PC-3 (cell line): ENCODE results near the gene ICA1L. TPM values are rescaled to one million over a fixed set of nuclear protein-coding genes. Genes with fewer than 3 reads are reported as not detected.
A peak's percentile ranks its signal among the peaks of the same experiment; 100 is the strongest.

Source experiments
- ATAC-seq: fragments of 200-7000 bp; cut with Tn5 transposase; 2 replicates; pipeline ENCODE4 v1.9.1; 2020; ENCODE audit warnings: mild to moderate bottlenecking, moderate library complexity
- BruUV-seq: library from RNA; stranded (reverse); fragments of 400-500 nt; replicated peaks from 2 replicates; lab custom pipeline; 2021; lab: Mats Ljungman, UMichigan
- CTCF ChIA-PET: fragments of 300-600 bp; sonication (Branson Sonifier 250); formaldehyde crosslinking; loops from one replicate; lab custom pipeline; 2022; ENCODE audit warnings: antibody characterized with exemption; lab: Charles Lee
- POLR2A ChIA-PET: fragments of 300-600 bp; sonication (Branson Sonifier 250); formaldehyde crosslinking; loops from one replicate; lab custom pipeline; 2022; ENCODE audit warnings: antibody characterized with exemption; ENCODE audit not compliant: unreplicated experiment; lab: Charles Lee
- DNase-seq: peaks from one replicate; pipeline ENCODE4 v3.0.0-alpha.2; 2015
- H2AFZ ChIP-seq: fragments of 300-600 bp; sonication (generic); 2 replicates; pipeline ENCODE4 v1.6.0; 2016; ENCODE audit warnings: antibody characterized with exemption, low read length
- H3F3A ChIP-seq: fragments of 300-600 bp; sonication (generic); one replicate; pipeline ENCODE4 v1.6.0; 2017; ENCODE audit warnings: antibody characterized with exemption, low read length, control low read depth, mild to moderate bottlenecking; ENCODE audit not compliant: unreplicated experiment
- H3K27ac ChIP-seq: fragments of 300-600 bp; sonication (generic); 2 replicates; pipeline ENCODE4 v1.5.1; 2016; ENCODE audit warnings: mild to moderate bottlenecking, low read length
- H3K27me3 ChIP-seq: fragments of 300-600 bp; sonication (generic); 2 replicates; pipeline ENCODE4 v1.6.1; 2016; ENCODE audit warnings: low read length, mixed read lengths
- H3K36me3 ChIP-seq: fragments of 300-600 bp; sonication (generic); 2 replicates; pipeline ENCODE4 v1.6.1; 2016; ENCODE audit warnings: low read depth, mixed run types, low read length, mixed read lengths
- H3K4me1 ChIP-seq: fragments of 300-600 bp; sonication (generic); 2 replicates; pipeline ENCODE4 v1.5.1; 2016; ENCODE audit warnings: low read length; ENCODE audit not compliant: insufficient read depth
- H3K4me2 ChIP-seq: fragments of 300-600 bp; sonication (generic); 2 replicates; pipeline ENCODE4 v1.6.0; 2016; ENCODE audit warnings: low read length
- H3K4me3 ChIP-seq: fragments of 300-600 bp; sonication (generic); 2 replicates; pipeline ENCODE4 v1.5.1; 2016; ENCODE audit warnings: mild to moderate bottlenecking, low read length, mixed read lengths
- H3K79me2 ChIP-seq: fragments of 300-600 bp; sonication (generic); 2 replicates; pipeline ENCODE4 v1.6.1; 2017; ENCODE audit warnings: low read length, mixed read lengths
- H3K9ac ChIP-seq: fragments of 300-600 bp; sonication (generic); 2 replicates; pipeline ENCODE4 v1.6.0; 2016; ENCODE audit warnings: mild to moderate bottlenecking, low read length
- H3K9me2 ChIP-seq: fragments of 300-600 bp; sonication (generic); replicated peaks from 2 replicates; pipeline ENCODE4 v1.6.1; 2016; ENCODE audit warnings: mixed run types, low read length, mixed read lengths
- H3K9me3 ChIP-seq: fragments of 300-600 bp; sonication (generic); 2 replicates; pipeline ENCODE4 v1.6.1; 2016; ENCODE audit warnings: low read length, mixed read lengths
- H4K20me1 ChIP-seq: fragments of 300-600 bp; sonication (generic); 2 replicates; pipeline ENCODE4 v1.6.1; 2016; ENCODE audit warnings: low read length, mixed read lengths
- CTCF ChIP-seq: fragments of 300-600 bp; sonication (generic); conservative IDR thresholded peaks from 2 replicates; pipeline ENCODE4 v1.5.1; 2017; ENCODE audit warnings: antibody characterized with exemption, low read depth, mild to moderate bottlenecking, low read length
- EZH2 ChIP-seq: fragments of 300-600 bp; sonication (generic); IDR thresholded peaks from one replicate; pipeline ENCODE4 v1.6.1; 2017; ENCODE audit warnings: antibody characterized with exemption, mild to moderate bottlenecking, low read length; ENCODE audit not compliant: unreplicated experiment
- EZH2phosphoT487 ChIP-seq: fragments of 300-600 bp; sonication (generic); IDR thresholded peaks from 2 replicates; pipeline ENCODE4 v1.6.1; 2018; ENCODE audit warnings: mild to moderate bottlenecking, antibody characterized with exemption, low read length, borderline replicate concordance
- intact Hi-C: fragments of 100-400 bp; cut with micrococcal nuclease; formaldehyde crosslinking; loops from 2 replicates; pipeline ENCODE4 v1.9.0; 2023
- total RNA-seq: library from RNA; depleted of rRNA; stranded (reverse); fragments of >200 nt; gene quantifications from 2 replicates; pipeline ENCODE4 v1.2.3, GENCODE V29; 2014

Gene ICA1L
- total RNA-seq, 1 experiment from 2014 or later = 2.5 TPM

GRCh38 chr2:202818321-202818720 lies 53.2 kb downstream of the ICA1L start:
- H3K9me3 ChIP-seq = no peaks in the 10 kb centered on the region
- ChIA-PET POLR2A (no interaction called here), CTCF (no interaction called here)
- no TSS peak for BruUV-seq
- H2AFZ ChIP-seq = no peak overlapping the region
- H3F3A ChIP-seq = no peaks in the 10 kb centered on the region
- no peaks in the 10 kb centered on the region for H3K27me3 ChIP-seq
- ATAC-seq = no peak
- H3K36me3 ChIP-seq = no peaks in the 10 kb centered on the region
- TF ChIP-seq CTCF (no peak), EZH2 (no peak), EZH2phosphoT487 (no peak)
- no peak overlapping the region for H3K4me3 ChIP-seq
- H3K79me2 ChIP-seq = no peaks in the 10 kb centered on the region
- no peak overlapping the region for H3K4me2 ChIP-seq
- intact Hi-C loops = no loop called here
- no peaks in the 10 kb centered on the region for H3K9me2 ChIP-seq
- no peak overlapping the region for H3K27ac ChIP-seq
- H4K20me1 ChIP-seq = no peaks in the 10 kb centered on the region
- peaks cover 3% of the 10 kb centered on the region; the same call in 1 of the 2 replicates for H3K4me1 ChIP-seq
- H3K9ac ChIP-seq = no peak overlapping the region
- no peak for DNase-seq

- intact Hi-C loops = no loop called here
- Histone ChIP-seq H3K4me3 (no peak overlapping the region), H3K9me2 (no peaks in the 10 kb centered on the region), H3K27me3 (no peaks in the 10 kb centered on the region), H3K9me3 (no peaks in the 10 kb centered on the region), H2AFZ (no peak overlapping the region), H3K36me3 (no peaks in the 10 kb centered on the region), H3K4me2 (no peak overlapping the region), H3K4me1 (peaks cover 3% of the 10 kb centered on the region; the same call in 1 of the 2 replicates), H4K20me1 (no peaks in the 10 kb centered on the region), H3F3A (no peaks in the 10 kb centered on the region), H3K27ac (no peak overlapping the region), H3K79me2 (no peaks in the 10 kb centered on the region), H3K9ac (no peak overlapping the region)
- POLR2A ChIA-PET = no interaction called here
- TF ChIP-seq EZH2phosphoT487 = no peak
- TF ChIP-seq CTCF = no peak
- ATAC-seq = peak; percentile 68
- no TSS peak for BruUV-seq
- CTCF ChIA-PET = no interaction called here
- peak; percentile 15 for DNase-seq
Observed at GRCh38 chr2:202817771-202818170, 53.8 kb downstream of the ICA1L start.

GRCh38 chr2:202815548-202816360 lies 55.8 kb downstream of the ICA1L start:
- Histone ChIP-seq H3K27me3 (no peaks in the 10 kb centered on the region), H3K79me2 (no peaks in the 10 kb centered on the region), H3F3A (no peaks in the 10 kb centered on the region), H3K4me3 (no peak overlapping the region), H2AFZ (no peak overlapping the region), H3K4me1 (0 out of 2 replicates have a peak, but pooled peaks cover 3% of the 10 kb centered on the region), H3K4me2 (no peak overlapping the region), H3K9me2 (no peaks in the 10 kb centered on the region), H3K36me3 (no peaks in the 10 kb centered on the region), H4K20me1 (no peaks in the 10 kb centered on the region), H3K9ac (no peak overlapping the region), H3K27ac (no peak overlapping the region), H3K9me3 (no peaks in the 10 kb centered on the region)
- TF ChIP-seq EZH2 (no peak), CTCF (no peak), EZH2phosphoT487 (no peak)
- BruUV-seq = no TSS peak
- intact Hi-C loops = no loop called here
- ATAC-seq (no peak), DNase-seq (no peak)
- ChIA-PET CTCF (no interaction called here), POLR2A (no interaction called here)
